Islet precursor cell (in vitro differentiated cells): Measurements from ENCODE around the gene GFM1.
"Not testable (repeated sequence)": the region's sequence is repeated elsewhere in the genome, so short reads cannot be mapped to it uniquely, and the experiment has no call there.

Source experiments
- DNase-seq: peaks from one replicate; pipeline ENCODE4 v3.0.0-alpha.2; 2018

GFM1 gene

GRCh38 chr3:158679547-158680000, 35.2 kb downstream of the GFM1 start:
- no peak for DNase-seq

- DNase-seq, result no peak
These were observed 36.5 kb downstream of the GFM1 start for GRCh38 chr3:158680861-158681260.

GRCh38 chr3:158683230-158683962, 39.1 kb downstream of the GFM1 start:
- no peak for DNase-seq

GRCh38 chr3:158685159-158685558, 40.8 kb downstream of the GFM1 start:
- no peak for DNase-seq

GRCh38 chr3:158693866-158694456, 49.6 kb downstream of the GFM1 start:
- not testable (repeated sequence) for DNase-seq

- DNase-seq, result no peak
These were observed 52.3 kb downstream of the GFM1 start for GRCh38 chr3:158696618-158697017.

GRCh38 chr3:158700559-158700958, 56.2 kb downstream of the GFM1 start:
- no peak for DNase-seq

- no peak for DNase-seq
These were observed 57.2 kb downstream of the GFM1 start for GRCh38 chr3:158701420-158702065.

GRCh38 chr3:158702815-158703481, 58.6 kb downstream of the GFM1 start:
- no peak for DNase-seq

GRCh38 chr3:158703566-158703965, 59.2 kb downstream of the GFM1 start:
- no peak for DNase-seq

GRCh38 chr3:158709666-158710083, 65.3 kb downstream of the GFM1 start:
- DNase-seq, result peak; percentile 90

- no peak for DNase-seq
These were observed 66.3 kb downstream of the GFM1 start for GRCh38 chr3:158710601-158711000.

- DNase-seq, result no peak
These were observed 67.6 kb downstream of the GFM1 start for GRCh38 chr3:158711886-158712285.

- no peak for DNase-seq
These were observed 68.1 kb downstream of the GFM1 start for GRCh38 chr3:158712443-158712842.

GRCh38 chr3:158713094-158713499, 68.8 kb downstream of the GFM1 start:
- DNase-seq, result peak; percentile 69

- DNase-seq, result no peak
These were observed 73.2 kb downstream of the GFM1 start for GRCh38 chr3:158717576-158717975.

- peak; percentile 56 for DNase-seq
These were observed 74.3 kb downstream of the GFM1 start for GRCh38 chr3:158718490-158719170.

- DNase-seq, result no peak
These were observed 77.8 kb downstream of the GFM1 start for GRCh38 chr3:158722108-158722507.

- DNase-seq, result no peak
These were observed 79.7 kb downstream of the GFM1 start for GRCh38 chr3:158723991-158724390.

- DNase-seq, result no peak
These were observed 81.2 kb downstream of the GFM1 start for GRCh38 chr3:158725348-158726011.

- no peak for DNase-seq
These were observed 83.1 kb downstream of the GFM1 start for GRCh38 chr3:158727206-158728060.

- DNase-seq, result no peak
These were observed 83.7 kb downstream of the GFM1 start for GRCh38 chr3:158728061-158728377.
